Measurements from ENCODE around the gene VCAN. TPM values are rescaled to one million over a fixed set of nuclear protein-coding genes. Genes with fewer than 3 reads are reported as not detected.

Gene VCAN
- total RNA-seq, 1 donor from 2014 or later, result 431 TPM

DNA sequence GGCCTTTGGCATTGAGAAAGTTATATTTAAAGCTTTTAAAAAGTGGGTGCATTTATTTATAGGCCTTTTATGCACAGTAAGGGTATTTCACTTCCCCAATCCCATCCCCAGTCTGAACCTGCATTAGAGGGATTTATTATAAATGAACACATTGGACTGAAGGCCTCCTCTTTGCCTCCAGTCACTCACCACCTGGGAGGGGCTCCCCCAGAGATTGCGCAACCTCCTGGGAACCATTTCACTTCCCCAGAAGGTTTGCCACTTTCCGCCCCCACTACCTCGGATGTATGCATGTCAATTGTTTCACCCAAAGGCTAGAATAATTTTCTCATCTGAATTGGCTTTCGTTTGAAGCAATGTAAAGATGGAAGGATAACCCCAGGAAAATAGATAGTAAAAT, 29.8 kb upstream of the VCAN start:
- Mint-ChIP-seq H3K36me3 (ENCODE audit: low read depth, unreplicated experiment) (no peaks in the 10 kb centered on the region), H3K4me3 (ENCODE audit: unreplicated experiment) (no peak overlapping the region), H3K27ac (ENCODE audit: unreplicated experiment) (no peak overlapping the region), H3K27me3 (ENCODE audit: low read depth, unreplicated experiment) (no peaks in the 10 kb centered on the region), H3K9me3 (ENCODE audit: unreplicated experiment) (peaks cover 2% of the 10 kb centered on the region), H3K4me1 (ENCODE audit: low read depth, unreplicated experiment) (peaks cover 10% of the 10 kb centered on the region)
- no peaks in the 10 kb centered on the region for H3K4me1 ChIP-seq (ENCODE audit: insufficient read depth, low read length)
- no peak for TF ChIP-seq EZH2 (IDR thresholded peaks at IDR 0.05; ENCODE audit: insufficient read depth, low read length)
- TF ChIP-seq, protein P1, sequence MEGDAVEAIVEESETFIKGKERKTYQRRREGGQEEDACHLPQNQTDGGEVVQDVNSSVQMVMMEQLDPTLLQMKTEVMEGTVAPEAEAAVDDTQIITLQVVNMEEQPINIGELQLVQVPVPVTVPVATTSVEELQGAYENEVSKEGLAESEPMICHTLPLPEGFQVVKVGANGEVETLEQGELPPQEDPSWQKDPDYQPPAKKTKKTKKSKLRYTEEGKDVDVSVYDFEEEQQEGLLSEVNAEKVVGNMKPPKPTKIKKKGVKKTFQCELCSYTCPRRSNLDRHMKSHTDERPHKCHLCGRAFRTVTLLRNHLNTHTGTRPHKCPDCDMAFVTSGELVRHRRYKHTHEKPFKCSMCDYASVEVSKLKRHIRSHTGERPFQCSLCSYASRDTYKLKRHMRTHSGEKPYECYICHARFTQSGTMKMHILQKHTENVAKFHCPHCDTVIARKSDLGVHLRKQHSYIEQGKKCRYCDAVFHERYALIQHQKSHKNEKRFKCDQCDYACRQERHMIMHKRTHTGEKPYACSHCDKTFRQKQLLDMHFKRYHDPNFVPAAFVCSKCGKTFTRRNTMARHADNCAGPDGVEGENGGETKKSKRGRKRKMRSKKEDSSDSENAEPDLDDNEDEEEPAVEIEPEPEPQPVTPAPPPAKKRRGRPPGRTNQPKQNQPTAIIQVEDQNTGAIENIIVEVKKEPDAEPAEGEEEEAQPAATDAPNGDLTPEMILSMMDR (IDR thresholded peaks at IDR 0.05; ENCODE audit: insufficient read depth, low read depth, low read length), result no peak
- H3K9me3 ChIP-seq (ENCODE audit: insufficient read depth, low read depth, low read length), result no peaks in the 10 kb centered on the region
- H3K9ac ChIP-seq (ENCODE audit: low read length), result no peak overlapping the region
- no peak for DNase-seq (ENCODE audit: low read depth)
- FAIRE-seq, result no peak
- H3K4me2 ChIP-seq (ENCODE audit: low read length), result no peak overlapping the region
- H3K4me3 ChIP-seq (ENCODE audit: insufficient read depth, low read depth, low read length), result no peak overlapping the region
- H3K27ac ChIP-seq (ENCODE audit: low read depth, low read length), result no peak overlapping the region
- H4K20me1 ChIP-seq (ENCODE audit: insufficient read depth, low read length), result no peaks in the 10 kb centered on the region
- H2AFZ ChIP-seq (ENCODE audit: low read depth, low read length), result no peak overlapping the region
- H3K79me2 ChIP-seq (ENCODE audit: insufficient read depth, low read length), result no peaks in the 10 kb centered on the region
- H3K27me3 ChIP-seq (ENCODE audit: insufficient read depth, low read length), result no peaks in the 10 kb centered on the region
- no peaks in the 10 kb centered on the region for H3K36me3 ChIP-seq (ENCODE audit: insufficient read depth, low read length)

DNA sequence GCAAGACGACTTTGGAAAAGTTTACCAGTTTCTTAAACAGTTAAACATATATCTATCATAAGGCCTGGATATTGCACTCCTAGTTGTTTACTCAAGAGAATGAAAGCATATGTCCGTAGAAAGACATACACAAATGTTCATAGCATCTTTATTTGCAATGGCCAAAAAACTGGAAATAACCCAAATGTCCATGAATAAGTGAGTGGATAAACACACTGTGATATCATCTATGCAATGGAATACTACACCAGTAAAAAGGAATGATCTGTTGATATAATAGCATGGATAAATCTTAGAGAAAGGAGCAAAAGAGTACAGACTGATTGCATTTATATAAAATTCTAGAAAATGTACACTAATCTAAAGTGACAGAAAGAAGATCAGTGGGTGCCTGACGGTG, 28.0 kb upstream of the VCAN start:
- no peak overlapping the region for H2AFZ ChIP-seq (ENCODE audit: low read depth, low read length)
- peaks cover 10% of the 10 kb centered on the region for H3K4me1 Mint-ChIP-seq (ENCODE audit: low read depth, unreplicated experiment)
- H3K36me3 Mint-ChIP-seq (ENCODE audit: low read depth, unreplicated experiment), result no peaks in the 10 kb centered on the region
- no peak for DNase-seq (ENCODE audit: low read depth)
- no peak overlapping the region for H3K4me2 ChIP-seq (ENCODE audit: low read length)
- no peaks in the 10 kb centered on the region for H3K4me1 ChIP-seq (ENCODE audit: insufficient read depth, low read length)
- no peak overlapping the region for H3K4me3 ChIP-seq (ENCODE audit: insufficient read depth, low read depth, low read length)
- H3K9me3 ChIP-seq (ENCODE audit: insufficient read depth, low read depth, low read length), result no peaks in the 10 kb centered on the region
- no peaks in the 10 kb centered on the region for H3K27me3 Mint-ChIP-seq (ENCODE audit: low read depth, unreplicated experiment)
- TF ChIP-seq EZH2 (IDR thresholded peaks at IDR 0.05; ENCODE audit: insufficient read depth, low read length), result no peak
- TF ChIP-seq, protein P1 (IDR thresholded peaks at IDR 0.05; ENCODE audit: insufficient read depth, low read depth, low read length), result no peak
- H3K4me3 Mint-ChIP-seq (ENCODE audit: unreplicated experiment), result no peak overlapping the region
- FAIRE-seq, result no peak
- no peak overlapping the region for H3K9ac ChIP-seq (ENCODE audit: low read length)
- H3K27ac Mint-ChIP-seq (ENCODE audit: unreplicated experiment), result no peak overlapping the region
- H4K20me1 ChIP-seq (ENCODE audit: insufficient read depth, low read length), result no peaks in the 10 kb centered on the region
- H3K36me3 ChIP-seq (ENCODE audit: insufficient read depth, low read length), result no peaks in the 10 kb centered on the region
- H3K79me2 ChIP-seq (ENCODE audit: insufficient read depth, low read length), result no peaks in the 10 kb centered on the region
- no peak overlapping the region for H3K27ac ChIP-seq (ENCODE audit: low read depth, low read length)
- no peaks in the 10 kb centered on the region for H3K9me3 Mint-ChIP-seq (ENCODE audit: unreplicated experiment)
- H3K27me3 ChIP-seq (ENCODE audit: insufficient read depth, low read length), result no peaks in the 10 kb centered on the region

DNA sequence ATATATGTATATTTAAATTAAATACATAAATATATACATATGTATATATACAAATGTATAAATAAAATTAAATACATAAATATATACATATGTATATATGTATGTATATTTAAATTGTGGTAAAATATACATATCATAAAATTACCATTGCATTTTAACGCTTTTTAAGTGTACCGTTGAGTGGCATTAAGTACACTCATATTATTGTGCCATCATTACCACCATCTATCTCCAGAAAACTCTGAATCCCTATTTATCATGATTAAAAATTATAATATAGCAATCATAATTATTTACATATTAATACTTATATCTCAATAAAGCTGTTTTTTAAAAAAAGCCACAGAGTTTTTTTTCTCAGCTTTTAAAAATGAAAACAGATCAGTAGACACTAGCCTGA, 27.1 kb upstream of the VCAN start:
- no peak overlapping the region for H3K9ac ChIP-seq (ENCODE audit: low read length)
- H3K36me3 Mint-ChIP-seq (ENCODE audit: low read depth, unreplicated experiment), result no peaks in the 10 kb centered on the region
- H3K4me3 ChIP-seq (ENCODE audit: insufficient read depth, low read depth, low read length), result no peak overlapping the region
- H4K20me1 ChIP-seq (ENCODE audit: insufficient read depth, low read length), result no peaks in the 10 kb centered on the region
- H3K27me3 Mint-ChIP-seq (ENCODE audit: low read depth, unreplicated experiment), result no peaks in the 10 kb centered on the region
- peaks cover 10% of the 10 kb centered on the region for H3K4me1 Mint-ChIP-seq (ENCODE audit: low read depth, unreplicated experiment)
- no peaks in the 10 kb centered on the region for H3K36me3 ChIP-seq (ENCODE audit: insufficient read depth, low read length)
- DNase-seq (ENCODE audit: low read depth) (no peak), FAIRE-seq (no peak)
- H3K4me3 Mint-ChIP-seq (ENCODE audit: unreplicated experiment), result no peak overlapping the region
- no peak overlapping the region for H3K27ac ChIP-seq (ENCODE audit: low read depth, low read length)
- no peaks in the 10 kb centered on the region for H3K27me3 ChIP-seq (ENCODE audit: insufficient read depth, low read length)
- no peaks in the 10 kb centered on the region for H3K9me3 Mint-ChIP-seq (ENCODE audit: unreplicated experiment)
- H3K27ac Mint-ChIP-seq (ENCODE audit: unreplicated experiment), result no peak overlapping the region
- no peak overlapping the region for H3K4me2 ChIP-seq (ENCODE audit: low read length)
- H2AFZ ChIP-seq (ENCODE audit: low read depth, low read length), result no peak overlapping the region
- no peaks in the 10 kb centered on the region for H3K9me3 ChIP-seq (ENCODE audit: insufficient read depth, low read depth, low read length)
- H3K4me1 ChIP-seq (ENCODE audit: insufficient read depth, low read length), result no peaks in the 10 kb centered on the region
- TF ChIP-seq, protein P1 (IDR thresholded peaks at IDR 0.05; ENCODE audit: insufficient read depth, low read depth, low read length), result no peak
- TF ChIP-seq EZH2 (IDR thresholded peaks at IDR 0.05; ENCODE audit: insufficient read depth, low read length), result no peak
- no peaks in the 10 kb centered on the region for H3K79me2 ChIP-seq (ENCODE audit: insufficient read depth, low read length)

Data from astrocyte (in vitro differentiated cells and primary cell).